ENCODE data around the gene MMS19. TPM values are rescaled to one million over a fixed set of nuclear protein-coding genes. Genes with fewer than 3 reads are reported as not detected.

MMS19 gene
- polyA plus RNA-seq, 1 donor, result 62.5 TPM

- Histone ChIP-seq H3K4me1 (ENCODE audit: control insufficient read depth, insufficient read depth, low read length) (peaks cover 14% of the 10 kb centered on the region), H3K9me3 (ENCODE audit: control insufficient read depth, low read depth, low read length) (no peaks in the 10 kb centered on the region), H3K27ac (ENCODE audit: low read length) (peak within 1 kb of the TSS; percentile 21), H3K4me3 (ENCODE audit: low read length) (peak within 1 kb of the TSS; percentile 90), H3K27me3 (ENCODE audit: control insufficient read depth, insufficient read depth, low read length) (no peaks in the 10 kb centered on the region), H3K36me3 (ENCODE audit: control insufficient read depth, insufficient read depth, low read length) (peaks cover 12% of the 10 kb centered on the region)
- no CpG with 5 or more reads among the region's 66 CpGs for WGBS (ENCODE audit: insufficient coverage, low lambda C conversion rate)
- DNase-seq, result peak; percentile 93 to 95
Measured at GRCh38 chr10:97445722-97446639, 52.2 kb downstream of the MMS19 start, which contains the start of the genes EXOSC1 and ZDHHC16. EXOSC1 (minus strand) TSS chr10:97446006; CDS start chr10:97445985, 21 bp downstream. ZDHHC16 (plus strand) TSS chr10:97446175; CDS start chr10:97451676, 5,501 bp downstream.

- Histone ChIP-seq H3K4me1 (ENCODE audit: control insufficient read depth, insufficient read depth, low read length) (peaks cover 14% of the 10 kb centered on the region), H3K9me3 (ENCODE audit: control insufficient read depth, low read depth, low read length) (no peaks in the 10 kb centered on the region), H3K27me3 (ENCODE audit: control insufficient read depth, insufficient read depth, low read length) (no peaks in the 10 kb centered on the region), H3K36me3 (ENCODE audit: control insufficient read depth, insufficient read depth, low read length) (peaks cover 15% of the 10 kb centered on the region), H3K4me3 (ENCODE audit: low read length) (peak overlapping the region; percentile 90), H3K27ac (ENCODE audit: low read length) (peak overlapping the region; percentile 21)
- WGBS (ENCODE audit: insufficient coverage, low lambda C conversion rate), result no CpG with 5 or more reads among the region's 13 CpGs
- peak in 1 of 2 donors; percentile 20 for DNase-seq
Measured at GRCh38 chr10:97445357-97445721, 52.9 kb downstream of the MMS19 start.

GRCh38 chr10:97444212-97444611 is 54.0 kb downstream of the MMS19 start:
- DNase-seq, result no peak
- Histone ChIP-seq H3K9me3 (ENCODE audit: control insufficient read depth, low read depth, low read length) (no peaks in the 10 kb centered on the region), H3K36me3 (ENCODE audit: control insufficient read depth, insufficient read depth, low read length) (peaks cover 20% of the 10 kb centered on the region), H3K4me3 (ENCODE audit: low read length) (no peak overlapping the region), H3K27ac (ENCODE audit: low read length) (no peak overlapping the region), H3K4me1 (ENCODE audit: control insufficient read depth, insufficient read depth, low read length) (peaks cover 14% of the 10 kb centered on the region), H3K27me3 (ENCODE audit: control insufficient read depth, insufficient read depth, low read length) (no peaks in the 10 kb centered on the region)
- WGBS (ENCODE audit: insufficient coverage, low lambda C conversion rate), result 100% methylated on average over 1 of the region's 1 CpG

- no peak overlapping the region for H3K4me3 ChIP-seq (ENCODE audit: low read length)
- no peak overlapping the region for H3K27ac ChIP-seq (ENCODE audit: low read length)
- H3K9me3 ChIP-seq (ENCODE audit: control insufficient read depth, low read depth, low read length), result no peaks in the 10 kb centered on the region
- no CpG with 5 or more reads among the region's 1 CpG for WGBS (ENCODE audit: insufficient coverage, low lambda C conversion rate)
- H3K4me1 ChIP-seq (ENCODE audit: control insufficient read depth, insufficient read depth, low read length), result peaks cover 13% of the 10 kb centered on the region
- DNase-seq, result no peak
- H3K36me3 ChIP-seq (ENCODE audit: control insufficient read depth, insufficient read depth, low read length), result peaks cover 35% of the 10 kb centered on the region
- no peaks in the 10 kb centered on the region for H3K27me3 ChIP-seq (ENCODE audit: control insufficient read depth, insufficient read depth, low read length)
Measured at GRCh38 chr10:97442277-97442676, 55.9 kb downstream of the MMS19 start.

- 100% methylated on average over 2 of the region's 6 CpGs for WGBS (ENCODE audit: insufficient coverage, low lambda C conversion rate)
- Histone ChIP-seq H3K27me3 (ENCODE audit: control insufficient read depth, insufficient read depth, low read length) (no peaks in the 10 kb centered on the region), H3K27ac (ENCODE audit: low read length) (no peak overlapping the region), H3K9me3 (ENCODE audit: control insufficient read depth, low read depth, low read length) (no peaks in the 10 kb centered on the region), H3K4me3 (ENCODE audit: low read length) (no peak overlapping the region), H3K4me1 (ENCODE audit: control insufficient read depth, insufficient read depth, low read length) (no peaks in the 10 kb centered on the region), H3K36me3 (ENCODE audit: control insufficient read depth, insufficient read depth, low read length) (peaks cover 64% of the 10 kb centered on the region)
- DNase-seq, result no peak
Measured at GRCh38 chr10:97435211-97435610, 63.0 kb downstream of the MMS19 start.

- Histone ChIP-seq H3K36me3 (ENCODE audit: control insufficient read depth, insufficient read depth, low read length) (peaks cover 65% of the 10 kb centered on the region), H3K9me3 (ENCODE audit: control insufficient read depth, low read depth, low read length) (no peaks in the 10 kb centered on the region), H3K4me1 (ENCODE audit: control insufficient read depth, insufficient read depth, low read length) (no peaks in the 10 kb centered on the region), H3K4me3 (ENCODE audit: low read length) (no peak overlapping the region), H3K27ac (ENCODE audit: low read length) (no peak overlapping the region), H3K27me3 (ENCODE audit: control insufficient read depth, insufficient read depth, low read length) (no peaks in the 10 kb centered on the region)
- WGBS (ENCODE audit: insufficient coverage, low lambda C conversion rate), result no CpG with 5 or more reads among the region's 1 CpG
- no peak for DNase-seq
Measured at GRCh38 chr10:97434557-97434956, 63.7 kb downstream of the MMS19 start.

- Histone ChIP-seq H3K36me3 (ENCODE audit: control insufficient read depth, insufficient read depth, low read length) (peaks cover 63% of the 10 kb centered on the region), H3K27me3 (ENCODE audit: control insufficient read depth, insufficient read depth, low read length) (no peaks in the 10 kb centered on the region), H3K27ac (ENCODE audit: low read length) (no peak overlapping the region), H3K4me1 (ENCODE audit: control insufficient read depth, insufficient read depth, low read length) (no peaks in the 10 kb centered on the region), H3K4me3 (ENCODE audit: low read length) (no peak overlapping the region), H3K9me3 (ENCODE audit: control insufficient read depth, low read depth, low read length) (no peaks in the 10 kb centered on the region)
- no peak for DNase-seq
Measured at GRCh38 chr10:97434055-97434454, 64.2 kb downstream of the MMS19 start.

GRCh38 chr10:97428572-97428981 is 69.6 kb downstream of the MMS19 start:
- Histone ChIP-seq H3K36me3 (ENCODE audit: control insufficient read depth, insufficient read depth, low read length) (peaks cover 31% of the 10 kb centered on the region), H3K27me3 (ENCODE audit: control insufficient read depth, insufficient read depth, low read length) (no peaks in the 10 kb centered on the region), H3K4me3 (ENCODE audit: low read length) (no peak overlapping the region), H3K27ac (ENCODE audit: low read length) (peak overlapping the region; percentile 76), H3K9me3 (ENCODE audit: control insufficient read depth, low read depth, low read length) (peaks cover 2% of the 10 kb centered on the region), H3K4me1 (ENCODE audit: control insufficient read depth, insufficient read depth, low read length) (peaks cover 17% of the 10 kb centered on the region)
- no CpG with 5 or more reads among the region's 4 CpGs for WGBS (ENCODE audit: insufficient coverage, low lambda C conversion rate)
- DNase-seq, result no peak

GRCh38 chr10:97427571-97428179 is 70.5 kb downstream of the MMS19 start:
- peaks cover 17% of the 10 kb centered on the region for H3K4me1 ChIP-seq (ENCODE audit: control insufficient read depth, insufficient read depth, low read length)
- H3K27ac ChIP-seq (ENCODE audit: low read length), result peak overlapping the region; percentile 76
- DNase-seq, result peak; percentile 76 to 91
- 33% methylated on average over 1 of the region's 9 CpGs for WGBS (ENCODE audit: insufficient coverage, low lambda C conversion rate)
- no peaks in the 10 kb centered on the region for H3K27me3 ChIP-seq (ENCODE audit: control insufficient read depth, insufficient read depth, low read length)
- H3K4me3 ChIP-seq (ENCODE audit: low read length), result peak overlapping the region; percentile 88
- peaks cover 28% of the 10 kb centered on the region for H3K36me3 ChIP-seq (ENCODE audit: control insufficient read depth, insufficient read depth, low read length)
- H3K9me3 ChIP-seq (ENCODE audit: control insufficient read depth, low read depth, low read length), result peaks cover 2% of the 10 kb centered on the region

GRCh38 chr10:97426776-97427570 is 71.2 kb downstream of the MMS19 start:
- Histone ChIP-seq H3K27ac (ENCODE audit: low read length) (peak overlapping the region; percentile 76), H3K4me3 (ENCODE audit: low read length) (peak overlapping the region; percentile 88), H3K27me3 (ENCODE audit: control insufficient read depth, insufficient read depth, low read length) (no peaks in the 10 kb centered on the region), H3K36me3 (ENCODE audit: control insufficient read depth, insufficient read depth, low read length) (peaks cover 26% of the 10 kb centered on the region), H3K4me1 (ENCODE audit: control insufficient read depth, insufficient read depth, low read length) (peaks cover 17% of the 10 kb centered on the region), H3K9me3 (ENCODE audit: control insufficient read depth, low read depth, low read length) (peaks cover 2% of the 10 kb centered on the region)
- 7% methylated on average over 3 of the region's 34 CpGs for WGBS (ENCODE audit: insufficient coverage, low lambda C conversion rate)
- no peak for DNase-seq
